ENCODE data around the gene TRAPPC5. TPM values are rescaled to one million over a fixed set of nuclear protein-coding genes. Genes with fewer than 3 reads are reported as not detected.

The TRAPPC5 gene
- polyA plus RNA-seq, 1 donor (not counting 4 experiments of a cell fraction or from before 2014, with no cell fraction given): 54.8 TPM

- FAIRE-seq: no peak
- H3K4me3 ChIP-seq (ENCODE audit: control insufficient read depth in 2 of 3, extremely low read depth in 1 of 3, insufficient read depth in 2 of 3, low read depth in 1 of 3, low read length in 3 of 3): no peak overlapping the region
- no peaks in the 10 kb centered on the region for H3K4me1 ChIP-seq (ENCODE audit: control insufficient read depth, extremely low read depth, insufficient read depth, low read length)
- no peaks in the 10 kb centered on the region for H3K36me3 ChIP-seq (ENCODE audit: control insufficient read depth in 2 of 2, extremely low read depth in 1 of 2, insufficient read depth in 2 of 2, low read length in 2 of 2)
- dilution Hi-C loops (cut with MboI; ENCODE audit: extremely low pct_ligation_motif_present, low sequenced_read_pairs): no loop called here
- H3K9me3 ChIP-seq (ENCODE audit: control insufficient read depth, low read depth, low read length): no peaks in the 10 kb centered on the region
- H2AFZ ChIP-seq (ENCODE audit: control insufficient read depth, low read length): no peak overlapping the region
- no peak overlapping the region for H3K4me2 ChIP-seq (ENCODE audit: control insufficient read depth, extremely low read depth, insufficient read depth, low read depth, low read length)
- H3K27ac ChIP-seq (ENCODE audit: control insufficient read depth, insufficient read depth, low read length): no peak overlapping the region
- no peaks in the 10 kb centered on the region for H3K9me1 ChIP-seq (ENCODE audit: control insufficient read depth, extremely low read depth, insufficient read depth, low read length)
- no peak for DNase-seq (ENCODE audit: low read depth, low spot score)
- H3K27me3 ChIP-seq (ENCODE audit: control insufficient read depth, extremely low read depth, insufficient read depth, low read length): peaks cover 7% of the 10 kb centered on the region
- no peak overlapping the region for H3K9ac ChIP-seq (ENCODE audit: control insufficient read depth, extremely low read depth, insufficient read depth, low read length)
- H3K79me2 ChIP-seq (ENCODE audit: control insufficient read depth, insufficient read depth, low read length): no peaks in the 10 kb centered on the region
- TF ChIP-seq EZH2 (IDR thresholded peaks at IDR 0.05; ENCODE audit: low read length) (no peak), CTCF (optimal IDR thresholded peaks at IDR 0.05 in 1 of 3, IDR thresholded peaks at IDR 0.05 in 1 of 3, conservative IDR thresholded peaks at IDR 0.05 in 1 of 3; ENCODE audit: extremely low read depth in 1 of 3, insufficient read depth in 2 of 3, low read length in 3 of 3) (no peak)
- no peaks in the 10 kb centered on the region for H4K20me1 ChIP-seq (ENCODE audit: control insufficient read depth, extremely low read depth, insufficient read depth, low read length)
Observed at GRCh38 chr19:7737215-7737614, 56.6 kb downstream of the TRAPPC5 start.

Other genes with a start within 250 kb of the TRAPPC5 start
- gene PEX11G, start 191.8 kb upstream of the TRAPPC5 start, polyA plus RNA-seq: 1.1 to 2.7 TPM (median 1.3 TPM) in 3 replicates
- gene ZNF358, start 164.7 kb upstream of the TRAPPC5 start, polyA plus RNA-seq: 8.5 to 15.9 TPM (median 10.0 TPM) in 3 replicates
- gene MCOLN1, start 158.2 kb upstream of the TRAPPC5 start, polyA plus RNA-seq: 14.0 to 36.0 TPM (median 15.5 TPM) in 3 replicates
- gene PNPLA6, start 145.1 kb upstream of the TRAPPC5 start, polyA plus RNA-seq: 22.4 to 40.0 TPM (median 33.1 TPM) in 3 replicates
- gene CAMSAP3, start 85.0 kb upstream of the TRAPPC5 start, polyA plus RNA-seq: 2.4 to 6.1 TPM (median 5.0 TPM) in 3 replicates
- gene XAB2, start 51.3 kb upstream of the TRAPPC5 start, polyA plus RNA-seq: 15.6 to 22.9 TPM (median 17.7 TPM) in 3 replicates
- gene PET100, start 51.0 kb upstream of the TRAPPC5 start, polyA plus RNA-seq: 32.8 to 85.8 TPM (median 51.5 TPM) in 3 replicates
- not detected in 3 replicates for gene PCP2, start 47.1 kb upstream of the TRAPPC5 start, polyA plus RNA-seq
- 58.8 to 88.7 TPM (median 63.6 TPM) in 3 replicates for gene STXBP2, start 43.7 kb upstream of the TRAPPC5 start, polyA plus RNA-seq
- not detected in 3 replicates for gene RETN, start 11.8 kb upstream of the TRAPPC5 start, polyA plus RNA-seq
- 0.09 TPM in 1 of 3 replicates, not detected in the others for gene MCEMP1, start 3.7 kb upstream of the TRAPPC5 start, polyA plus RNA-seq
- 0.14 TPM in 1 of 3 replicates, not detected in the others for gene FCER2, start 21.3 kb downstream of the TRAPPC5 start, polyA plus RNA-seq
- gene CLEC4G, start 51.3 kb downstream of the TRAPPC5 start, polyA plus RNA-seq: not detected in 3 replicates
- not detected in 3 replicates for gene CD209, start 66.7 kb downstream of the TRAPPC5 start, polyA plus RNA-seq
- 0.03 TPM in 1 of 3 replicates, not detected in the others for gene CLEC4M, start 82.4 kb downstream of the TRAPPC5 start, polyA plus RNA-seq
- 7.5 to 14.8 TPM (median 8.5 TPM) in 3 replicates for gene EVI5L, start 149.4 kb downstream of the TRAPPC5 start, polyA plus RNA-seq
- 0.05 TPM in 2 of 3 replicates, not detected in the other for gene PRR36, start 193.6 kb downstream of the TRAPPC5 start, polyA plus RNA-seq
- gene LRRC8E, start 207.7 kb downstream of the TRAPPC5 start, polyA plus RNA-seq: 11.5 to 22.2 TPM (median 13.5 TPM) in 3 replicates
- gene MAP2K7, start 223.0 kb downstream of the TRAPPC5 start, polyA plus RNA-seq: 8.4 to 11.7 TPM (median 10.9 TPM) in 3 replicates
- 0.28 to 0.72 TPM (median 0.68 TPM) in 3 replicates for gene TGFBR3L, start 234.0 kb downstream of the TRAPPC5 start, polyA plus RNA-seq
- 10.7 to 15.5 TPM (median 10.8 TPM) in 3 replicates for gene SNAPC2, start 239.5 kb downstream of the TRAPPC5 start, polyA plus RNA-seq
- 0.41 to 2.1 TPM (median 1.5 TPM) in 3 replicates for gene CTXN1, start 245.3 kb downstream of the TRAPPC5 start, polyA plus RNA-seq

All from keratinocyte (primary cell).